Measurements from ENCODE around the gene MLIP. TPM values are rescaled to one million over a fixed set of nuclear protein-coding genes. Genes with fewer than 3 reads are reported as not detected.
"Not testable (repeated sequence)": the region's sequence is repeated elsewhere in the genome, so short reads cannot be mapped to it uniquely, and the experiment has no call there.

The MLIP gene
- polyA plus RNA-seq, 4 donors = 0.32 to 0.93 (median 0.48) TPM

GRCh38 chr6:54206510-54206909 lies 95.3 kb downstream of the MLIP start:
- no peak for DNase-seq (ENCODE audit: low read depth in 4 of 4, low spot score in 2 of 4)

DNA sequence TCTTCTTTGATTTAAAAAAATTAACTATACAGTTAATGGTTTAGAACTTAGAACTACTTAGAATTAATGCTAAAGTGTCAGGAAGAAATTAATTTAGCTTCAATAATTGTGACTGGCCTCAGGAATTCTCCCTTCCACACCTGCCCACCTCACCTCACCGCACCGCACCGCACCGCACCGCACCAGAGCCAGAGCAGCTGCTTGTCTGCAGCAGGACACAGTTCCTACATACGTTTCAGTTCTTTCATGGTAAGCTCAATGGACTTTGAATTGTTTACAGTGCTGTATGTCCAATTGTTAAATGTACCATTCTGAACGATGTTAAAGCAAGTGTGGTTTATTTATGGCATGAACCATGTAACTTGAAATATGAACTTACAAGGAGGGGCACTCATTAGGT lies 98.7 kb downstream of the MLIP start:
- not testable (repeated sequence) for DNase-seq (ENCODE audit: low read depth in 4 of 4, low spot score in 2 of 4)

GRCh38 chr6:54214286-54214685 lies 103.0 kb downstream of the MLIP start:
- no peak for DNase-seq (ENCODE audit: low read depth in 4 of 4, low spot score in 2 of 4)

DNA sequence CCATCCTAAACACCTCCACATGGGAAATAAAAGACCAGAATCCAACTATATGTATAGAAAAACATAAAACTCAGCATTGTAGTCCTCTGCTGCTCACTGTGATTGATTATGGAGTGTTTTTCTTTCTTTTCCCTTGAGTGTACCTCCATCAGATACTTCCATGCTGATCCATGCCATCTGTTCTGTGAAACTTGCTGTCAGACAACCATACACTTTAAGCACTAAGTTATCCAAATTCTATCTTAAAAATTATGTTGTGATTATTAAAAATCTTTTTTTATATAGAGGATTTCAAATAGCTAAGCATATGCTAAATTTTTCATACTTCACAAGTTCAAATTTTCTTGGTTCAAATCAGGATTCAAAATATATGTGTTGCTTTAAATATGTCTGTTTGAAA lies 105.1 kb downstream of the MLIP start:
- DNase-seq (ENCODE audit: low read depth in 4 of 4, low spot score in 2 of 4) = no peak

GRCh38 chr6:54217018-54217417 lies 105.8 kb downstream of the MLIP start:
- DNase-seq (ENCODE audit: low read depth in 4 of 4, low spot score in 2 of 4) = no peak

GRCh38 chr6:54222217-54222616 lies 111.0 kb downstream of the MLIP start:
- no peak for DNase-seq (ENCODE audit: low read depth in 4 of 4, low spot score in 2 of 4)

GRCh38 chr6:54232703-54233102 lies 121.5 kb downstream of the MLIP start:
- no peak for DNase-seq (ENCODE audit: low read depth in 4 of 4, low spot score in 2 of 4)

- DNase-seq (ENCODE audit: low read depth in 4 of 4, low spot score in 2 of 4) = no peak
Observed at GRCh38 chr6:54234539-54234938, 123.3 kb downstream of the MLIP start.

GRCh38 chr6:54236984-54237383 lies 125.7 kb downstream of the MLIP start:
- DNase-seq (ENCODE audit: low read depth in 4 of 4, low spot score in 2 of 4) = no peak

- DNase-seq (ENCODE audit: low read depth in 4 of 4, low spot score in 2 of 4) = peak in 1 of 4 donors; percentile 11
Observed at GRCh38 chr6:54238396-54238795, 127.2 kb downstream of the MLIP start.

GRCh38 chr6:54243699-54244098 lies 132.5 kb downstream of the MLIP start:
- no peak for DNase-seq (ENCODE audit: low read depth in 4 of 4, low spot score in 2 of 4)

- no peak for DNase-seq (ENCODE audit: low read depth in 4 of 4, low spot score in 2 of 4)
Observed at GRCh38 chr6:54244430-54244829, 133.2 kb downstream of the MLIP start.

DNA sequence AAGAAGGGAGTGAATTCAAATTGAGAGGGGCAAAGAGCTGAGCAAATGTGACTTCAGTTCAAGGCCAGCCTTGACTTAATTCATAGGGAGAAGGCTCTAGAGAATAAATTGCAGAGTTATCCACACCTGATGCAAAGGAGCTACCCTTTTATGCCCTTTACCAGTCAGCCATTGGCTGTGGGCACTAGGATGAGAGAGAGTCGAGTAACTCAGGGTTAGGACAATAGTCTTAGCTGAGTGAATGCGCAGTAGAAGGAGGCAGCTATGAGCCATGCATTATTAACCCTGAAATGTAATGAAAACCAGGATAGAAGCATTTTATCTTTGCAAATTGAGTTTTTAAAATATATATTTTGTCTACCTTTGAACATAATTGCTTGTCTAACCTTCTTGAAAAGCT lies 134.0 kb downstream of the MLIP start:
- no peak for DNase-seq (ENCODE audit: low read depth in 4 of 4, low spot score in 2 of 4)

DNA sequence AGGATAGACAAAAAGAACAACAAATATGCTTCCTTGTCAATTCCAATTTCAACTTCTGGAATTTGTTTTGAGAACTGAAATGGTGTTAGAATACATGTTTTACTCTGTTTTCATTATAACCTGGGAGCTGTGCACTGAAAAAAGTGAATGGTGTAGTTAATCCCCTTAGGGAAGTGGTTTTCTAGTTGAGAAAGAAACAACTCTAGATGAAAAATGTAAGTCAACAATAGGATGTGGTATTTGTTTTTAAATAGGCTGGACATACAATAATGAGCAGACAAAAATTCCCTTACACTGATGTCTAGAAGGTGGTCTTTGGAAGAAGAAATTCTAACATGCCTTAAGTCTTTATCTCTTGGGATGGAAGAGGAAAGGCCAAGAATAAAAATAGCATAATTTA lies 137.1 kb downstream of the MLIP start:
- no peak for DNase-seq (ENCODE audit: low read depth in 4 of 4, low spot score in 2 of 4)

DNA sequence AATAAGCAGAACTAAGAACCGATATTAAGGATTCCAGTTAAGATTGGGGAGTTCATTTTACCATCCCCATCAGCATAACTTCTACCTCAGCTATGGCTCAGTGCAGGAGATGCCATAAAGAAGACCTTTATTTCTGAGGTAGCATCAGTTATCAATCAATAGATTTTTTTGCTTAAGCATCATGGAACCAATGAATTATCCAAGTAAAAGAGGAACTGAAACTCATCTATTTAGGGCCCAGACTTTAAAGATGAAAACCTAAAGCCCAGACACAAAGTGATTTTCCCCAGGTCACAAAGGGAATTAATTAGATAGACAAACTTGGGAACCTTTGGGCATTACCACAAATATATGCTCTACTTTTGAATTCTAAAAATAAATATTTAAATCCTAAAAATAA lies 137.8 kb downstream of the MLIP start:
- DNase-seq (ENCODE audit: low read depth in 4 of 4, low spot score in 2 of 4) = no peak

DNA sequence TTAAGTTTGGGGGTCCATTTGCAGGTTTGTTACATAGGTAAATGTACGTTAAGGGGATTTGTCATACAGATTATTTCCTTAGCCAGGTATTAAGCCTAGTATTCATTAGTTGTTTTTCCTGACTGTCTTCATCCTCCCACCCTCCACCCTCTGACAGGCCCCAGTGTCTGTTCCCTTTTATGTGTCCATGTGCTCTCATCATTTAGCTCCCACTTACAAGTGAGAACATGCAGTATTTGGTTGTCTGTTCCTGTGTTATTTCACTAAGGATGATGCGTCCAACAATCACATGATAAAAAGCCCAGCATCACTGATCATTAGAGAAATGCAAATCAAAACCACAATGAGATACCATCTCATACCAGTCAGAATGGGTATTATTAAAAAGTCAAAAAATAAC lies 138.6 kb downstream of the MLIP start:
- DNase-seq (ENCODE audit: low read depth in 4 of 4, low spot score in 2 of 4) = not testable (repeated sequence)

GRCh38 chr6:54252496-54252895 lies 141.3 kb downstream of the MLIP start:
- DNase-seq (ENCODE audit: low read depth in 4 of 4, low spot score in 2 of 4) = no peak

- DNase-seq (ENCODE audit: low read depth in 4 of 4, low spot score in 2 of 4) = no peak
Observed at GRCh38 chr6:54252916-54253315, 141.7 kb downstream of the MLIP start.

DNA sequence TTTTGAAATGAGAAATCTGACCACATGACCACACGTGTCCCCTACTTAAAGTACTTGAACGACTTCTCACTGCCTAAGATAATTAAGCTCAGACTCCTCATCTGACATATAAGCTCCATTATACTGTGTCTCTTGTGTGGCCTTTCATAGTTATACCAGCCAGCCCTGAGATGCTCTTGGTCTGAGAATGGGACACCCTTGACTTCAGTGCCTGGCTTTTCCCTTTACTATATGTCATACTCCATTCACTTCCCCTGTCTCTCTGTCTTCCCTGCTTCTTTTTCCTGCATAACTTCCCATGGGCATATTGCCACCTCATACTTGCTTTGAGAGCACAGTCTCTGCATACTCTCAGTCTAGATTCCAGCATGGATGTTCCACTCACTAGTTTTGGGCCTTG lies 143.6 kb downstream of the MLIP start:
- no peak for DNase-seq (ENCODE audit: low read depth in 4 of 4, low spot score in 2 of 4)

- no peak for DNase-seq (ENCODE audit: low read depth in 4 of 4, low spot score in 2 of 4)
Observed at GRCh38 chr6:54255886-54256285, 144.6 kb downstream of the MLIP start.

- no peak for DNase-seq (ENCODE audit: low read depth in 4 of 4, low spot score in 2 of 4)
Observed at GRCh38 chr6:54260025-54260424, 148.8 kb downstream of the MLIP start.

- DNase-seq (ENCODE audit: low read depth in 4 of 4, low spot score in 2 of 4) = no peak
Observed at GRCh38 chr6:54262499-54262898, 151.3 kb downstream of the MLIP start.

GRCh38 chr6:54262971-54263370 lies 151.7 kb downstream of the MLIP start:
- no peak for DNase-seq (ENCODE audit: low read depth in 4 of 4, low spot score in 2 of 4)
